ENCODE measurements around the gene FOCAD. TPM values are rescaled to one million over a fixed set of nuclear protein-coding genes. Genes with fewer than 3 reads are reported as not detected.

Gene FOCAD
- total RNA-seq, 1 experiment from 2014 or later: 43.3 TPM

DNA sequence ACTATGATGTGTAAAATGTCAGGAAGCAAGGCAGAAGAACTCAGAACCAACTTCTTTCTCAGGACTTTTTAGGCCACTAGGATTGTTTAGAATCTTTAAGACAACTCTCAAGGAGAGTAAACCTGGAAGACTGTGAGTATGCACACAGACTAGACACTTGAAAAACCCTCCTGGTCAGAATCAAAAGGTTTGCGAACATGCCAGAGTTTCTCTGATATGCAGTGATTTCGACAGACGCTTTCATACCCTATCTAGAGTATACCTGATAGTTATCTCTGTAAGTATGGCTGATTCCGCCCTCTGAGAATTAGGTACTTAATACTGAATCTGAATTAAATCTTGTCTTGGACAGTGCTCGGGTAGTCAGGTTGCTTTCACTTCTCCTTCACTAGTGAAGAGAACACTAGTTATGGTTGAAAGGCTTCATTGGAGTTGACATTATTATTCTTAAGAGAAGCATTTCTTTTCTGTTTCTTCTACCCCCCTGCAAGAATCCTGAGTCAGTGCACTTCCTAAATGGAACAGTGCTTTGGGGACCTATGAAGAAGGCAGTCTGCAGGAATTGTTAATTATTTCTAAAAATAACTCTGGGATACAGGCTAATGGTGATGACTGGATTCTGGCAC lies 189.3 kb downstream of the FOCAD start:
- Mint-ChIP-seq H3K36me3 (ENCODE audit: insufficient read depth in 1 of 3, low read depth in 3 of 3) (peaks cover 0 to 7% (median 0%) of the 10 kb centered on the region in 3 experiments; a peak in 3 of 7 replicates), H3K27ac (peak overlapping the region in 2 of 3 experiments; percentile 49 to 58; a peak in 1 of 7 replicates), H3K9me3 (no peaks in the 10 kb centered on the region), H3K4me1 (peaks cover 18 to 21% of the 10 kb centered on the region in 2 experiments), H3K27me3 (ENCODE audit: low read depth) (no peaks in the 10 kb centered on the region), H3K4me3 (no peak overlapping the region)
- Histone ChIP-seq H2BK12ac (ENCODE audit: insufficient read length, low read depth, low read length) (no peak overlapping the region), H2BK5ac (ENCODE audit: insufficient read length, low read length) (no peak overlapping the region), H3K23ac (ENCODE audit: insufficient read length, low read depth, low read length) (no peak overlapping the region), H2BK120ac (ENCODE audit: low read depth, low read length, poor library complexity, severe bottlenecking) (no peak overlapping the region), H3K4me1 (ENCODE audit: insufficient read depth, low read length) (no peaks in the 10 kb centered on the region; the same call in 1 of the 2 replicates), H3K79me2 (ENCODE audit: insufficient read depth, low read length) (no peaks in the 10 kb centered on the region), H3K4ac (ENCODE audit: low read depth, low read length) (no peak overlapping the region), H2AK5ac (ENCODE audit: insufficient read length, low read length) (no peak overlapping the region), H3K79me1 (ENCODE audit: insufficient read depth, low read depth, low read length, poor library complexity, severe bottlenecking) (no peaks in the 10 kb centered on the region), H3K23me2 (ENCODE audit: insufficient read length, low read depth, low read length, poor library complexity, severe bottlenecking) (no peaks in the 10 kb centered on the region), H4K20me1 (ENCODE audit: control insufficient read depth, insufficient read depth, insufficient read length) (no peaks in the 10 kb centered on the region), H4K5ac (ENCODE audit: insufficient read length, low read depth, low read length) (no peak overlapping the region), H3K27me3 (ENCODE audit: insufficient read depth, low read length) (no peaks in the 10 kb centered on the region), H3K4me2 (ENCODE audit: insufficient read depth, insufficient read length, low read length) (no peak overlapping the region), H3K9me3 (ENCODE audit: control insufficient read depth, low read depth, low read length) (no peaks in the 10 kb centered on the region), H2BK15ac (ENCODE audit: low read depth, low read length) (no peak overlapping the region), H4K8ac (replicated peaks; ENCODE audit: insufficient read length, low read depth, low read length) (no peak overlapping the region), H3K56ac (ENCODE audit: insufficient read length, low read depth, low read length) (no peak overlapping the region), H3K18ac (ENCODE audit: insufficient read length, low read depth, low read length) (no peak overlapping the region), H3T11ph (ENCODE audit: low read length) (no peak overlapping the region), H3K14ac (ENCODE audit: insufficient read depth, low read length) (no peak overlapping the region), H4K91ac (ENCODE audit: insufficient read length, low read depth, low read length) (no peak overlapping the region), H3K9ac (ENCODE audit: extremely low read depth, insufficient read length, low read length) (no peak overlapping the region), H2AFZ (ENCODE audit: low read length) (no peak overlapping the region), H2BK20ac (ENCODE audit: low read depth, low read length, poor library complexity, severe bottlenecking) (no peak overlapping the region), H3K27ac (ENCODE audit: insufficient read length, low read depth, low read length) (no peak overlapping the region)
- no peak for DNase-seq
- WGBS (ENCODE audit: extremely low coverage, insufficient read length, low lambda C conversion rate): no CpG with 5 or more reads among the region's 5 CpGs
- TF ChIP-seq, protein P1, sequence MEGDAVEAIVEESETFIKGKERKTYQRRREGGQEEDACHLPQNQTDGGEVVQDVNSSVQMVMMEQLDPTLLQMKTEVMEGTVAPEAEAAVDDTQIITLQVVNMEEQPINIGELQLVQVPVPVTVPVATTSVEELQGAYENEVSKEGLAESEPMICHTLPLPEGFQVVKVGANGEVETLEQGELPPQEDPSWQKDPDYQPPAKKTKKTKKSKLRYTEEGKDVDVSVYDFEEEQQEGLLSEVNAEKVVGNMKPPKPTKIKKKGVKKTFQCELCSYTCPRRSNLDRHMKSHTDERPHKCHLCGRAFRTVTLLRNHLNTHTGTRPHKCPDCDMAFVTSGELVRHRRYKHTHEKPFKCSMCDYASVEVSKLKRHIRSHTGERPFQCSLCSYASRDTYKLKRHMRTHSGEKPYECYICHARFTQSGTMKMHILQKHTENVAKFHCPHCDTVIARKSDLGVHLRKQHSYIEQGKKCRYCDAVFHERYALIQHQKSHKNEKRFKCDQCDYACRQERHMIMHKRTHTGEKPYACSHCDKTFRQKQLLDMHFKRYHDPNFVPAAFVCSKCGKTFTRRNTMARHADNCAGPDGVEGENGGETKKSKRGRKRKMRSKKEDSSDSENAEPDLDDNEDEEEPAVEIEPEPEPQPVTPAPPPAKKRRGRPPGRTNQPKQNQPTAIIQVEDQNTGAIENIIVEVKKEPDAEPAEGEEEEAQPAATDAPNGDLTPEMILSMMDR (conservative IDR thresholded peaks at IDR 0.05): no peak
